Uterus (tissue), 2 donors: ENCODE data around the gene TEX14.

Experiments
- CTCF ChIP-seq, 4 experiments: fragments of 200-600 bp in 2 of 4; fragments of 450-650 bp in 2 of 4; sonication (generic) in 2 of 4; IDR thresholded peaks; one replicate each; pipeline ENCODE4 v1.5.1; 2016 to 2019; ENCODE audit warnings: antibody characterized with exemption in 4 of 4, mild to moderate bottlenecking in 2 of 4, moderate library complexity in 1 of 4
- POLR2A ChIP-seq, 2 donors: fragments of 450-650 bp; IDR thresholded peaks; one replicate each; pipeline ENCODE4 v1.6.1; 2016; ENCODE audit warnings: antibody characterized with exemption in 2 of 2, mild to moderate bottlenecking in 1 of 2, moderate library complexity in 1 of 2

GRCh38 chr17:58641887-58642311 lies 49.9 kb downstream of the TEX14 start:
- TF ChIP-seq CTCF (IDR thresholded peaks at IDR 0.05) (no peak), POLR2A (IDR thresholded peaks at IDR 0.05) (no peak)
